A549 (cell line): ENCODE measurements around the gene HS3ST6. TPM values are rescaled to one million over a fixed set of nuclear protein-coding genes. Genes with fewer than 3 reads are reported as not detected.
"Not testable (repeated sequence)": the region's sequence is repeated elsewhere in the genome, so short reads cannot be mapped to it uniquely, and the experiment has no call there.

Source experiments
- ATAC-seq, 2 experiments: fragments of 200-7000 bp in 1 of 2; fragments of >200 bp in 1 of 2; cut with Nextera tagmentation in 1 of 2; cut with Tn5 transposase in 1 of 2; 3 replicates each; pipeline versions ENCODE4 v1.8.0 to v1.9.1; 2018 to 2020; ENCODE audit warnings: mild to moderate bottlenecking in 1 of 2, moderate library complexity in 1 of 2
- CTCF ChIA-PET: fragments of 300-600 bp; sonication (Branson Sonifier 250); formaldehyde crosslinking; extraction: SDS; loops from one replicate; lab custom pipeline; 2021; ENCODE audit warnings: antibody characterized with exemption, inconsistent platforms; lab: Yijun Ruan, JAX
- POLR2A ChIA-PET: fragments of 350-600 bp; formaldehyde crosslinking; extraction: SDS; loops from one replicate; lab custom pipeline; 2021; ENCODE audit warnings: antibody characterized with exemption, inconsistent platforms; lab: Yijun Ruan, JAX
- DNase-seq, 2 experiments: peaks; one replicate each; pipeline versions ENCODE4 v3.0.0 to v3.0.0-alpha.2; 2011 to 2016; ENCODE audit warnings: low read depth in 1 of 2, low spot score in 1 of 2
- FAIRE-seq: peaks from 2 replicates; lab custom pipeline; 2011; peaks lifted over from hg19 to GRCh38; lab: Jason Lieb, UNC
- H3K27ac ChIP-seq, 2 experiments: fragments of >200 bp; sonication (Bioruptor Twin); formaldehyde crosslinking; 3 replicates each; pipeline ENCODE4 v1.5.1; 2016 to 2017
- H3K4me1 ChIP-seq: fragments of >200 bp; sonication (Bioruptor Twin); formaldehyde crosslinking; 3 replicates; pipeline ENCODE4 v1.6.1; 2016
- H3K4me2 ChIP-seq: fragments of >200 bp; sonication (Bioruptor Twin); formaldehyde crosslinking; 3 replicates; pipeline ENCODE4 v1.6.1; 2016
- H3K4me3 ChIP-seq: fragments of >200 bp; sonication (Bioruptor Twin); formaldehyde crosslinking; 3 replicates; pipeline ENCODE4 v1.5.1; 2016
- H3K9me3 ChIP-seq: fragments of >200 bp; sonication (Bioruptor Twin); formaldehyde crosslinking; 3 replicates; pipeline ENCODE4 v1.6.1; 2016
- FOSB ChIP-seq: fragments of 250-450 bp; sonication (Bioruptor Pico); IDR thresholded peaks from 2 replicates; pipeline ENCODE4 v1.5.0; 2020; ENCODE audit warnings: mild to moderate bottlenecking, moderate library complexity
- HOXA7 ChIP-seq: fragments of 250-450 bp; sonication (Bioruptor Pico); IDR thresholded peaks from 2 replicates; pipeline ENCODE4 v1.5.0; 2020; ENCODE audit warnings: mild to moderate bottlenecking, moderate library complexity
- JUN ChIP-seq, 2 experiments: fragments of >200 bp; sonication (Bioruptor Twin); formaldehyde crosslinking; IDR thresholded peaks; 2 replicates in 1 of 2; 3 replicates in 1 of 2; pipeline ENCODE4 v1.6.1; 2016 to 2017
- KDM5A ChIP-seq: fragments of 200-600 bp; sonication (generic); IDR thresholded peaks from 2 replicates; pipeline ENCODE4 v1.6.1; 2016; ENCODE audit warnings: antibody characterized with exemption, mild to moderate bottlenecking
- PBX3 ChIP-seq: IDR thresholded peaks from 2 replicates; pipeline ENCODE4 v1.6.1; 2012
- RNF2 ChIP-seq: fragments of 200-600 bp; sonication (generic); IDR thresholded peaks from 2 replicates; pipeline ENCODE4 v1.6.1; 2016; ENCODE audit warnings: low read depth, mild to moderate bottlenecking, antibody characterized with exemption, moderate library complexity, borderline replicate concordance
- TFCP2L1 ChIP-seq: fragments of 250-450 bp; sonication (Bioruptor Pico); IDR thresholded peaks from 2 replicates; pipeline ENCODE4 v1.5.0; 2021; ENCODE audit warnings: mild to moderate bottlenecking
- TP53 ChIP-seq: fragments of 250-450 bp; sonication (Bioruptor Pico); IDR thresholded peaks from 2 replicates; pipeline ENCODE4 v1.5.0; 2021; ENCODE audit warnings: mild to moderate bottlenecking, moderate library complexity
- ZSCAN20 ChIP-seq: fragments of 250-450 bp; sonication (Bioruptor Pico); IDR thresholded peaks from 2 replicates; pipeline ENCODE4 v1.8.0; 2022; ENCODE audit warnings: mild to moderate bottlenecking, moderate library complexity
- WGBS: methylation state at CpG from one replicate; pipeline ENCODE4 v1.1.6; 2017; ENCODE audit errors: missing lambda C conversion rate; 5-methylcytosine and 5-hydroxymethylcytosine counted together
- polyA plus RNA-seq, 4 experiments: library from polyadenylated mRNA; depleted of rRNA in 3 of 4; stranded (reverse); fragments of >200 nt; fragmentation: RNase III in 1 of 4; extraction: RNeasy Plus Mini Kit Qiagen cat#74134 plus additional on column Dnase treatment in 1 of 4; gene quantifications; 2 replicates in 3 of 4; 3 replicates in 1 of 4; pipeline ENCODE4 v1.2.3, GENCODE V29; 2011 to 2017
- TF ChIP-seq, protein P1 (sequence below): fragments of 450-650 bp; IDR thresholded peaks from 2 replicates; pipeline ENCODE4 v1.6.1; 2014; ENCODE audit warnings: antibody characterized with exemption
- TF ChIP-seq, protein P2 (sequence below): fragments of 250-450 bp; sonication (Bioruptor Pico); IDR thresholded peaks from 2 replicates; pipeline ENCODE4 v1.5.0; 2020; ENCODE audit warnings: low read depth, mild to moderate bottlenecking, moderate library complexity
- TF ChIP-seq, protein P3 (sequence below): fragments of >200 bp; sonication (Bioruptor Twin); formaldehyde crosslinking; IDR thresholded peaks from 3 replicates; pipeline ENCODE4 v1.6.1; 2016

The HS3ST6 gene
- polyA plus RNA-seq, 2 of the 4 experiments (the other 2 are of a cell fraction): 1.5 to 2.0 TPM

- Histone ChIP-seq H3K4me1 (peaks cover 34% of the 10 kb centered on the region), H3K27ac (peak overlapping the region; percentile 92 to 100), H3K9me3 (no peaks in the 10 kb centered on the region), H3K4me3 (peak overlapping the region; percentile 88), H3K4me2 (peak overlapping the region; percentile 94)
- 6% methylated on average over 30 of the region's 44 CpGs for WGBS
- DNase-seq: peak in 1 of 2 experiments; percentile 30
- CTCF ChIA-PET: interaction anchor here (0.6 to 1.0 kb wide), 2 partner anchors 41 to 138 kb away, joined by 3 to 4 read pairs; no protein-coding TSS in a partner anchor
- POLR2A ChIA-PET: interaction anchor here (0.9 to 2.2 kb wide), 29 partner anchors 12 to 537 kb away, joined by 3 to 50 read pairs (median 5); partner anchors contain the start of genes ECI1, FAHD1, GFER and HAGH
- ATAC-seq: peak in 1 of 2 experiments; percentile 3; a peak in 3 of 6 replicates
- FAIRE-seq: no peak
- TF ChIP-seq, protein P1, sequence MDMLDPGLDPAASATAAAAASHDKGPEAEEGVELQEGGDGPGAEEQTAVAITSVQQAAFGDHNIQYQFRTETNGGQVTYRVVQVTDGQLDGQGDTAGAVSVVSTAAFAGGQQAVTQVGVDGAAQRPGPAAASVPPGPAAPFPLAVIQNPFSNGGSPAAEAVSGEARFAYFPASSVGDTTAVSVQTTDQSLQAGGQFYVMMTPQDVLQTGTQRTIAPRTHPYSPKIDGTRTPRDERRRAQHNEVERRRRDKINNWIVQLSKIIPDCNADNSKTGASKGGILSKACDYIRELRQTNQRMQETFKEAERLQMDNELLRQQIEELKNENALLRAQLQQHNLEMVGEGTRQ: no peak
- TF ChIP-seq FOSB (CRISPR knock-in tag) (0 out of 2 replicates have a peak, but pooled peaks have one; percentile 30), KDM5A (peak; percentile 32; the same call in 1 of the 2 replicates), TP53 (CRISPR knock-in tag) (no peak), TFCP2L1 (CRISPR knock-in tag) (peak; percentile 68; the same call in 1 of the 2 replicates), HOXA7 (CRISPR knock-in tag) (peak; percentile 80; the same call in 1 of the 2 replicates), ZSCAN20 (CRISPR knock-in tag) (no peak)
- TF ChIP-seq, protein P2, sequence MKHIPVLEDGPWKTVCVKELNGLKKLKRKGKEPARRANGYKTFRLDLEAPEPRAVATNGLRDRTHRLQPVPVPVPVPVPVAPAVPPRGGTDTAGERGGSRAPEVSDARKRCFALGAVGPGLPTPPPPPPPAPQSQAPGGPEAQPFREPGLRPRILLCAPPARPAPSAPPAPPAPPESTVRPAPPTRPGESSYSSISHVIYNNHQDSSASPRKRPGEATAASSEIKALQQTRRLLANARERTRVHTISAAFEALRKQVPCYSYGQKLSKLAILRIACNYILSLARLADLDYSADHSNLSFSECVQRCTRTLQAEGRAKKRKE: no peak
Measured at GRCh38 chr16:1963806-1964505, 45.7 kb upstream of the HS3ST6 start.

- peak overlapping the region; percentile 94 for H3K4me2 ChIP-seq
- not testable (repeated sequence) for ATAC-seq
Measured at GRCh38 chr16:1962161-1963153, 44.2 kb upstream of the HS3ST6 start.

GRCh38 chr16:1961651-1962067 is 43.4 kb upstream of the HS3ST6 start:
- Histone ChIP-seq H3K9me3 (no peaks in the 10 kb centered on the region), H3K4me2 (peak overlapping the region; percentile 94), H3K4me3 (peak overlapping the region; percentile 88; the same call in 1 of the 3 replicates), H3K27ac (peak overlapping the region; percentile 92 to 97; a peak in 4 of 6 replicates), H3K4me1 (peaks cover 37% of the 10 kb centered on the region)
- CTCF ChIA-PET: no interaction called here
- DNase-seq (peak in 1 of 2 experiments; percentile 51), ATAC-seq (0 out of 6 replicates have a peak, but pooled peaks of 1 of the 2 experiments have one; percentile 1), FAIRE-seq (no peak)
- POLR2A ChIA-PET: interaction anchor here (1.8 to 2.2 kb wide), 2 partner anchors 18 to 193 kb away, joined by 9 read pairs; partner anchors contain the start of genes MSRB1 and TRAF7
- 35% methylated on average over 6 of the region's 6 CpGs for WGBS
- TF ChIP-seq RNF2 (no peak), JUN (IDR thresholded peaks at IDR 0.05) (peak in 1 of 2 experiments; percentile 76; a peak in 4 of 5 replicates), PBX3 (peak; percentile 10; the same call in 1 of the 2 replicates)
- TF ChIP-seq, protein P3, sequence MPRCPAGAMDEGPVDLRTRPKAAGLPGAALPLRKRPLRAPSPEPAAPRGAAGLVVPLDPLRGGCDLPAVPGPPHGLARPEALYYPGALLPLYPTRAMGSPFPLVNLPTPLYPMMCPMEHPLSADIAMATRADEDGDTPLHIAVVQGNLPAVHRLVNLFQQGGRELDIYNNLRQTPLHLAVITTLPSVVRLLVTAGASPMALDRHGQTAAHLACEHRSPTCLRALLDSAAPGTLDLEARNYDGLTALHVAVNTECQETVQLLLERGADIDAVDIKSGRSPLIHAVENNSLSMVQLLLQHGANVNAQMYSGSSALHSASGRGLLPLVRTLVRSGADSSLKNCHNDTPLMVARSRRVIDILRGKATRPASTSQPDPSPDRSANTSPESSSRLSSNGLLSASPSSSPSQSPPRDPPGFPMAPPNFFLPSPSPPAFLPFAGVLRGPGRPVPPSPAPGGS: peak; percentile 65; the same call in 1 of the 3 replicates

More at GRCh38 chr16:1962161-1963153, 44.2 kb upstream of the HS3ST6 start:
- POLR2A ChIA-PET: interaction anchor here (2.2 kb wide), 1 partner anchor 19 kb away, joined by 9 read pairs; the partner anchor contains the start of gene MSRB1
- CTCF ChIA-PET, FAIRE-seq, H3K9me3 ChIP-seq, DNase-seq: not testable (repeated sequence)
- H3K27ac ChIP-seq: peak overlapping the region; percentile 92 to 100
- WGBS: 63% methylated on average over 33 of the region's 37 CpGs
- H3K4me3 ChIP-seq: peak overlapping the region; percentile 88
- peaks cover 37% of the 10 kb centered on the region for H3K4me1 ChIP-seq
